Subcutaneous abdominal adipose tissue (tissue), 5 donors: Measurements from ENCODE around the gene LTB4R.

Source experiments
- H3K27ac ChIP-seq: one replicate; pipeline ENCODE4 v1.7.0; 2013; ENCODE audit warnings: low read depth, mild to moderate bottlenecking, inconsistent platforms, low read length, moderate library complexity
- H3K27me3 ChIP-seq, 5 donors: one replicate each; pipeline ENCODE4 v1.7.0; 2013; ENCODE audit warnings: low read length in 5 of 5, inconsistent platforms in 1 of 5; ENCODE audit not compliant: control insufficient read depth in 5 of 5, insufficient read depth in 4 of 5
- H3K36me3 ChIP-seq, 5 donors: one replicate each; pipeline ENCODE4 v1.7.0; 2013; ENCODE audit warnings: low read length in 5 of 5; ENCODE audit not compliant: control insufficient read depth in 5 of 5, insufficient read depth in 5 of 5
- H3K4me1 ChIP-seq, 5 donors: one replicate each; pipeline ENCODE4 v1.7.0; 2013; ENCODE audit warnings: low read length in 5 of 5, mild to moderate bottlenecking in 3 of 5, moderate library complexity in 1 of 5; ENCODE audit not compliant: control insufficient read depth in 5 of 5, insufficient read depth in 5 of 5
- H3K4me3 ChIP-seq, 5 donors: one replicate each; pipeline ENCODE4 v1.7.0; 2013; ENCODE audit warnings: low read length in 5 of 5, low read depth in 1 of 5
- H3K9ac ChIP-seq, 5 donors: one replicate each; pipeline ENCODE4 v1.7.0; 2013; ENCODE audit warnings: low read length in 5 of 5, mild to moderate bottlenecking in 4 of 5, moderate library complexity in 3 of 5
- H3K9me3 ChIP-seq, 5 donors: one replicate each; pipeline ENCODE4 v1.7.0; 2013; ENCODE audit warnings: low read length in 5 of 5; ENCODE audit not compliant: control insufficient read depth in 5 of 5
- donor health status: healthy.
- donor health status: healthy.
- donor health status: healthy.
- donor health status: healthy.
- donor health status: healthy.

LTB4R gene

GRCh38 chr14:24330973-24331674 lies 19.8 kb downstream of the LTB4R start:
- Histone ChIP-seq H3K4me3 (no peak overlapping the region), H3K4me1 (peaks cover 7 to 71% (median 56%) of the 10 kb centered on the region in 5 donors), H3K27ac (no peak overlapping the region), H3K27me3 (peaks cover 0 to 21% (median 16%) of the 10 kb centered on the region in 5 donors), H3K9me3 (no peaks in the 10 kb centered on the region), H3K9ac (no peak overlapping the region), H3K36me3 (peaks cover 0 to 25% (median 14%) of the 10 kb centered on the region in 5 donors)

GRCh38 chr14:24331731-24332267 lies 20.5 kb downstream of the LTB4R start:
- Histone ChIP-seq H3K27ac (no peak overlapping the region), H3K9me3 (no peaks in the 10 kb centered on the region), H3K36me3 (peaks cover 0 to 27% (median 15%) of the 10 kb centered on the region in 5 donors), H3K4me3 (no peak overlapping the region), H3K4me1 (peaks cover 7 to 68% (median 56%) of the 10 kb centered on the region in 5 donors), H3K9ac (no peak overlapping the region), H3K27me3 (peaks cover 0 to 22% (median 16%) of the 10 kb centered on the region in 5 donors)

- Histone ChIP-seq H3K4me1 (peaks cover 7 to 62% (median 50%) of the 10 kb centered on the region in 5 donors), H3K9me3 (no peaks in the 10 kb centered on the region), H3K27ac (no peak overlapping the region), H3K4me3 (peak overlapping the region in 3 of 5 donors; percentile 11 to 57 (median 25)), H3K36me3 (peaks cover 0 to 33% (median 13%) of the 10 kb centered on the region in 5 donors), H3K27me3 (peaks cover 0 to 24% (median 20%) of the 10 kb centered on the region in 5 donors), H3K9ac (no peak overlapping the region)
Observed at GRCh38 chr14:24332268-24332993, 21.1 kb downstream of the LTB4R start.

- Histone ChIP-seq H3K9ac (peak within 1 kb of the TSS in 4 of 5 donors; percentile 57 to 83 (median 70)), H3K36me3 (peaks cover 0 to 38% (median 9%) of the 10 kb centered on the region in 5 donors), H3K4me1 (peaks cover 12 to 67% (median 56%) of the 10 kb centered on the region in 5 donors), H3K27me3 (peaks cover 0 to 27% (median 20%) of the 10 kb centered on the region in 5 donors), H3K27ac (peak within 1 kb of the TSS; percentile 88), H3K9me3 (no peaks in the 10 kb centered on the region), H3K4me3 (peak within 1 kb of the TSS; percentile 27 to 77 (median 71))
Observed at GRCh38 chr14:24334431-24335291, 23.4 kb downstream of the LTB4R start, which contains the start of gene ADCY4. TSS of gene ADCY4 (minus strand) at chr14:24335071. CDS start at chr14:24334652, 419 bp downstream.

- Histone ChIP-seq H3K4me1 (peaks cover 12 to 67% (median 60%) of the 10 kb centered on the region in 5 donors), H3K9ac (peak overlapping the region in 1 of 5 donors; percentile 83), H3K4me3 (peak overlapping the region in 4 of 5 donors; percentile 12 to 77 (median 73)), H3K27ac (peak overlapping the region; percentile 88), H3K27me3 (peaks cover 0 to 27% (median 20%) of the 10 kb centered on the region in 5 donors), H3K9me3 (no peaks in the 10 kb centered on the region), H3K36me3 (peaks cover 0 to 33% (median 4%) of the 10 kb centered on the region in 5 donors)
Observed at GRCh38 chr14:24335461-24336171, 24.3 kb downstream of the LTB4R start.

GRCh38 chr14:24337144-24337823 lies 26.0 kb downstream of the LTB4R start:
- no peaks in the 10 kb centered on the region for H3K9me3 ChIP-seq
- peaks cover 9 to 60% (median 53%) of the 10 kb centered on the region in 5 donors for H3K4me1 ChIP-seq
- peaks cover 0 to 26% (median 18%) of the 10 kb centered on the region in 5 donors for H3K27me3 ChIP-seq
- H3K4me3 ChIP-seq = no peak overlapping the region
- H3K9ac ChIP-seq = no peak overlapping the region
- no peak overlapping the region for H3K27ac ChIP-seq
- peaks cover 0 to 20% (median 3%) of the 10 kb centered on the region in 5 donors for H3K36me3 ChIP-seq

- H3K36me3 ChIP-seq = peaks cover 0 to 19% (median 3%) of the 10 kb centered on the region in 5 donors
- H3K4me3 ChIP-seq = no peak overlapping the region
- no peak overlapping the region for H3K27ac ChIP-seq
- H3K27me3 ChIP-seq = peaks cover 0 to 22% (median 15%) of the 10 kb centered on the region in 5 donors
- peak overlapping the region in 1 of 5 donors; percentile 35 for H3K9ac ChIP-seq
- peaks cover 9 to 54% (median 47%) of the 10 kb centered on the region in 5 donors for H3K4me1 ChIP-seq
- no peaks in the 10 kb centered on the region for H3K9me3 ChIP-seq
Observed at GRCh38 chr14:24337824-24338175, 26.5 kb downstream of the LTB4R start.

- H3K9ac ChIP-seq = peak overlapping the region in 4 of 5 donors; percentile 8 to 62 (median 50)
- no peaks in the 10 kb centered on the region for H3K9me3 ChIP-seq
- H3K27ac ChIP-seq = peak overlapping the region; percentile 30
- peak overlapping the region; percentile 68 to 79 (median 75) for H3K4me3 ChIP-seq
- peaks cover 0 to 19% (median 3%) of the 10 kb centered on the region in 5 donors for H3K36me3 ChIP-seq
- peaks cover 8 to 47% (median 39%) of the 10 kb centered on the region in 5 donors for H3K4me1 ChIP-seq
- H3K27me3 ChIP-seq = peaks cover 0 to 21% (median 15%) of the 10 kb centered on the region in 5 donors
Observed at GRCh38 chr14:24338843-24339242, 27.5 kb downstream of the LTB4R start.
